ENCODE results near the gene NHS.

GRCh38 chrX:17778997-17779396 lies 404.0 kb downstream of the NHS start:
- TF ChIP-seq CTCF (IDR thresholded peaks at IDR 0.05) (no peak), POLR2AphosphoS5 (IDR thresholded peaks at IDR 0.05) (no peak), POLR2A (IDR thresholded peaks at IDR 0.05) (no peak), EP300 (IDR thresholded peaks at IDR 0.05) (no peak)
